HepG2 (cell line): ENCODE data around the gene RBP7. TPM values are rescaled to one million over a fixed set of nuclear protein-coding genes. Genes with fewer than 3 reads are reported as not detected.

Experiments
- AGO1 ChIP-seq: fragments of 200-400 bp; formaldehyde crosslinking; IDR thresholded peaks from 2 replicates; pipeline ENCODE4 v1.6.1; 2017; ENCODE audit warnings: mild to moderate bottlenecking, low read depth, low read length, moderate library complexity; ENCODE audit not compliant: poor library complexity, severe bottlenecking
- BCLAF1 ChIP-seq: fragments of 450-650 bp; IDR thresholded peaks from 2 replicates; pipeline ENCODE4 v1.6.1; 2017; ENCODE audit warnings: mild to moderate bottlenecking
- BHLHE40 ChIP-seq: IDR thresholded peaks from 2 replicates; pipeline ENCODE4 v1.6.1; 2011; ENCODE audit warnings: low read length, improper control_type of control experiment
- GLI4 ChIP-seq: sonication (generic); formaldehyde crosslinking; IDR thresholded peaks from 2 replicates; pipeline ENCODE4 v1.5.1; 2020; ENCODE audit warnings: missing genetic modification reagents, mild to moderate bottlenecking, moderate library complexity, borderline replicate concordance
- KDM1A ChIP-seq: IDR thresholded peaks from 2 replicates; pipeline ENCODE4 v1.6.1; 2016; ENCODE audit warnings: missing compliant biosample characterization
- PCBP1 ChIP-seq: fragments of 200-400 bp; formaldehyde crosslinking; IDR thresholded peaks from 2 replicates; pipeline ENCODE4 v1.6.1; 2017; ENCODE audit warnings: mild to moderate bottlenecking, low read depth, low read length, borderline replicate concordance
- TSC22D2 ChIP-seq: sonication (generic); formaldehyde crosslinking; IDR thresholded peaks from 2 replicates; pipeline ENCODE4 v1.5.1; 2020; ENCODE audit warnings: missing genetic modification reagents, mild to moderate bottlenecking, borderline replicate concordance
- ZBTB40 ChIP-seq, 2 experiments: fragments of 450-650 bp in 1 of 2; sonication (generic) in 1 of 2; formaldehyde crosslinking in 1 of 2; IDR thresholded peaks; 2 replicates each; pipeline versions ENCODE4 v1.6.1 to v1.8.0; 2016 to 2022; ENCODE audit warnings: antibody characterized with exemption in 1 of 2, mild to moderate bottlenecking in 1 of 2, missing genetic modification reagents in 1 of 2
- ZFP36L2 ChIP-seq: sonication (generic); formaldehyde crosslinking; IDR thresholded peaks from 2 replicates; pipeline ENCODE4 v1.4.0; 2020; ENCODE audit warnings: missing genetic modification reagents
- ZHX1 ChIP-seq: sonication (generic); formaldehyde crosslinking; IDR thresholded peaks from 2 replicates; pipeline ENCODE4 v1.8.1; 2022; ENCODE audit warnings: low read depth, mild to moderate bottlenecking, missing genetic modification reagents
- ZNF34 ChIP-seq: sonication (generic); formaldehyde crosslinking; IDR thresholded peaks from 2 replicates; pipeline ENCODE4 v1.4.0; 2020; ENCODE audit warnings: mild to moderate bottlenecking, missing genetic modification reagents, borderline replicate concordance
- ZNF430 ChIP-seq: sonication (generic); formaldehyde crosslinking; IDR thresholded peaks from 2 replicates; pipeline ENCODE4 v1.9.0; 2021; ENCODE audit warnings: mild to moderate bottlenecking, missing genetic modification reagents
- ZNF569 ChIP-seq: sonication (generic); formaldehyde crosslinking; IDR thresholded peaks from 2 replicates; pipeline ENCODE4 v1.5.0; 2020; ENCODE audit warnings: mild to moderate bottlenecking, missing genetic modification reagents, moderate library complexity, borderline replicate concordance
- polyA plus RNA-seq, 8 experiments: library from polyadenylated mRNA; depleted of rRNA in 3 of 8; stranded (reverse) in 7 of 8; unstranded in 1 of 8; fragments of >200 nt; fragmentation: Illumina TruSeq in 4 of 8; extraction: Trizol in 4 of 8; gene quantifications; 2 replicates each; pipeline versions ENCODE4 v1.2.1 to v1.2.3, GENCODE V29; 2011 to 2016; ENCODE audit warnings: low read depth in 4 of 8, missing spikeins in 1 of 8, mixed read lengths in 1 of 8; ENCODE audit not compliant: insufficient read depth in 1 of 8
- total RNA-seq, 5 experiments: library from RNA; depleted of rRNA; stranded (reverse); fragments of >200 nt; fragmentation: Illumina TruSeq; extraction: Trizol; gene quantifications; 2 replicates each; pipeline ENCODE4 v1.2.3, GENCODE V29; 2016; ENCODE audit warnings: low read depth in 1 of 5

Gene RBP7
- total and polyA plus RNA-seq, 2 of the 13 experiments (the other 11 are each of a cell fraction or from before 2014, with no cell fraction given), result 1.6 to 2.0 TPM

- TF ChIP-seq BCLAF1, result no peak
- TF ChIP-seq BHLHE40, result peak; percentile 88
- TF ChIP-seq KDM1A (CRISPR knock-in tag), result no peak
- no peak for TF ChIP-seq ZNF430 (CRISPR knock-in tag)
- TF ChIP-seq TSC22D2 (CRISPR knock-in tag), result no peak
- TF ChIP-seq ZFP36L2, result no peak
- TF ChIP-seq ZNF569 (CRISPR knock-in tag), result no peak
- no peak; the same call in 1 of the 2 replicates for TF ChIP-seq ZHX1 (CRISPR knock-in tag)
- peak; percentile 64 for TF ChIP-seq AGO1
- no peak for TF ChIP-seq ZNF34 (CRISPR knock-in tag)
- no peak for TF ChIP-seq ZBTB40 (IDR thresholded peaks at IDR 0.05)
- 0 out of 2 replicates have a peak, but pooled peaks have one; percentile 13 for TF ChIP-seq ZBTB40 (CRISPR knock-in tag; IDR thresholded peaks at IDR 0.05)
- TF ChIP-seq PCBP1, result 0 out of 2 replicates have a peak, but pooled peaks have one; percentile 63
- TF ChIP-seq GLI4 (CRISPR knock-in tag), result no peak
Observed at GRCh38 chr1:10032590-10033358, 35.7 kb downstream of the RBP7 start, which contains the start of gene UBE4B (continued).
